Suprapubic skin (tissue), 4 donors: ENCODE data around the gene TSPAN15. TPM values are rescaled to one million over a fixed set of nuclear protein-coding genes. Genes with fewer than 3 reads are reported as not detected.
A peak's percentile ranks its signal among the peaks of the same experiment; 100 is the strongest.

Experiments
- DNase-seq, 2 donors: peaks; one replicate each; pipeline ENCODE4 v3.0.0-alpha.2; 2019; ENCODE audit warnings: low spot score in 2 of 2
- H3K27ac ChIP-seq: fragments of 200-600 bp; sonication (generic); one replicate; pipeline ENCODE4 v1.5.1; 2019
- H3K27me3 ChIP-seq: fragments of 200-600 bp; sonication (generic); one replicate; pipeline ENCODE4 v1.5.1; 2019
- H3K36me3 ChIP-seq: fragments of 200-600 bp; sonication (generic); one replicate; pipeline ENCODE4 v1.5.1; 2019
- H3K4me1 ChIP-seq: fragments of 200-600 bp; sonication (generic); one replicate; pipeline ENCODE4 v1.5.1; 2019
- H3K4me3 ChIP-seq: fragments of 200-600 bp; sonication (generic); one replicate; pipeline ENCODE4 v1.5.1; 2019; ENCODE audit warnings: mild to moderate bottlenecking
- H3K9me3 ChIP-seq: fragments of 200-600 bp; sonication (generic); one replicate; pipeline ENCODE4 v1.5.1; 2019
- CTCF ChIP-seq, 2 donors: fragments of 200-600 bp in 1 of 2; fragments of 450-650 bp in 1 of 2; sonication (generic) in 1 of 2; IDR thresholded peaks; one replicate each; pipeline ENCODE4 v1.5.1; 2016 to 2019; ENCODE audit warnings: antibody characterized with exemption in 2 of 2, mild to moderate bottlenecking in 1 of 2, moderate library complexity in 1 of 2
- EP300 ChIP-seq: sonication (generic); formaldehyde crosslinking; IDR thresholded peaks from one replicate; pipeline ENCODE4 v1.6.1; 2017; ENCODE audit warnings: antibody characterized with exemption
- POLR2A ChIP-seq, 2 donors: fragments of 450-650 bp; IDR thresholded peaks; one replicate each; pipeline ENCODE4 v1.6.1; 2017; ENCODE audit warnings: antibody characterized with exemption in 2 of 2, mild to moderate bottlenecking in 2 of 2, moderate library complexity in 2 of 2
- POLR2AphosphoS5 ChIP-seq, 3 donors: sonication (generic); formaldehyde crosslinking; IDR thresholded peaks; one replicate each; pipeline ENCODE4 v1.6.1; 2017; ENCODE audit warnings: antibody characterized with exemption in 3 of 3
- WGBS: methylation state at CpG from one replicate; pipeline ENCODE4 v1.1.5; 2018; 5-methylcytosine and 5-hydroxymethylcytosine counted together
- total RNA-seq, 4 donors: library from RNA; depleted of rRNA; stranded (reverse); fragments of >200 nt; gene quantifications; one replicate each; pipeline ENCODE4 v1.1.0, GENCODE V29; 2016

Gene TSPAN15
- total RNA-seq, 4 donors from 2014 or later: 4.0 to 18.1 (median 11.7) TPM

- Histone ChIP-seq H3K9me3 (no peaks in the 10 kb centered on the region), H3K36me3 (no peaks in the 10 kb centered on the region), H3K27ac (no peak overlapping the region), H3K4me1 (peaks cover 51% of the 10 kb centered on the region), H3K4me3 (no peak overlapping the region), H3K27me3 (no peaks in the 10 kb centered on the region)
- DNase-seq: no peak
- TF ChIP-seq POLR2AphosphoS5 (IDR thresholded peaks at IDR 0.05): no peak
- no peak for TF ChIP-seq POLR2A (IDR thresholded peaks at IDR 0.05)
- TF ChIP-seq CTCF (IDR thresholded peaks at IDR 0.05): no peak
- TF ChIP-seq EP300: no peak
- 68% methylated on average over 2 of the region's 5 CpGs for WGBS
Observed at GRCh38 chr10:69461243-69462025, 10.2 kb downstream of the TSPAN15 start.

DNA sequence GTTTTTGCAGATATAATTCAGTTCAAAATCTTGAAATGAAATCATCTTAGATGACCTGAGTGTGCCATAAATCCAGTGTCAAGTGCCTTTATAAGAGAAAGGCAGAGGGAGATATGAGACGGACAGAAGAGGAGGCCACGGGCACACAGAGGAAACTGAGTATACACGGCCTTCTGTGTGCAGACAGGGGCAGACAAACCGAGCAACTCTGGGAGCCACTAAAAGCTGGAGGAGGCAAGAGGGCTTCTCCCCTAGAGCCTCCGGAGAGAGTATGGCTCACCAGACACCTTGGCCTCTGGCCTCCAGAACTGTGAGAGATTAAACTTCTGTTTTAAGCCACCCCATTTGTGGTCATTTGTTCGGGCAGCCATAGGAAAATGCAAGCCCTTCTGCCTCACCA lies 12.6 kb downstream of the TSPAN15 start:
- Histone ChIP-seq H3K27ac (no peak overlapping the region), H3K27me3 (no peaks in the 10 kb centered on the region), H3K9me3 (no peaks in the 10 kb centered on the region), H3K4me3 (no peak overlapping the region), H3K36me3 (no peaks in the 10 kb centered on the region), H3K4me1 (peaks cover 40% of the 10 kb centered on the region)
- TF ChIP-seq POLR2A (IDR thresholded peaks at IDR 0.05) (no peak), CTCF (IDR thresholded peaks at IDR 0.05) (no peak), POLR2AphosphoS5 (IDR thresholded peaks at IDR 0.05) (no peak)
- 80% methylated on average over 6 of the region's 6 CpGs for WGBS
- no peak for DNase-seq

DNA sequence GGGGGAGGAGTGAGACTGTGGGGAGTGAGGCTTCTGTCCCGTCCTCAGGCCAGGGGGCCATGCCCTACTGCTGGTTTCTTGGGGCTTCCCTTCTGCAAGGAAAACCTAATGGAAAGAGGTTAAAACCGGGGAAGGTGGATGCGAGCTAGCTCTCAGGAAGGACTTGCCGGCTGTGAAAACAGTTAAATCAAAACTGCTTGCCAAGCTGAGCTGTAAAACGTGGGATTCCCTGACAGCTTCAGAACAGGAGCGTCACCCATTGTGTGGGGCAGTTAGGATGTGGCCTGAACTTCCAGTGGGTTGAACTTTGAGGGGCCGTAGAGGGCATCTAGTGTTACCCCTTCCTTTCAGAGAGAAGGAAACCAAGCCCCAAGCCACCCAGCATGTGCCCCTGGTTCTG lies 13.1 kb downstream of the TSPAN15 start:
- Histone ChIP-seq H3K27ac (peak overlapping the region; percentile 58), H3K4me1 (peaks cover 40% of the 10 kb centered on the region), H3K9me3 (no peaks in the 10 kb centered on the region), H3K36me3 (no peaks in the 10 kb centered on the region), H3K4me3 (no peak overlapping the region), H3K27me3 (no peaks in the 10 kb centered on the region)
- no peak for DNase-seq
- TF ChIP-seq CTCF (IDR thresholded peaks at IDR 0.05): no peak
- TF ChIP-seq POLR2AphosphoS5 (IDR thresholded peaks at IDR 0.05): no peak
- no peak for TF ChIP-seq POLR2A (IDR thresholded peaks at IDR 0.05)
- no peak for TF ChIP-seq EP300
- WGBS: 89% methylated on average over 7 of the region's 7 CpGs

- Histone ChIP-seq H3K4me1 (peaks cover 39% of the 10 kb centered on the region), H3K9me3 (no peaks in the 10 kb centered on the region), H3K27ac (peak overlapping the region; percentile 58), H3K27me3 (no peaks in the 10 kb centered on the region), H3K4me3 (no peak overlapping the region), H3K36me3 (no peaks in the 10 kb centered on the region)
- TF ChIP-seq POLR2A (IDR thresholded peaks at IDR 0.05) (no peak), POLR2AphosphoS5 (IDR thresholded peaks at IDR 0.05) (no peak), CTCF (IDR thresholded peaks at IDR 0.05) (no peak), EP300 (no peak)
- DNase-seq: no peak
- 20% methylated on average over 1 of the region's 2 CpGs for WGBS
Observed at GRCh38 chr10:69464801-69465401, 13.6 kb downstream of the TSPAN15 start.

DNA sequence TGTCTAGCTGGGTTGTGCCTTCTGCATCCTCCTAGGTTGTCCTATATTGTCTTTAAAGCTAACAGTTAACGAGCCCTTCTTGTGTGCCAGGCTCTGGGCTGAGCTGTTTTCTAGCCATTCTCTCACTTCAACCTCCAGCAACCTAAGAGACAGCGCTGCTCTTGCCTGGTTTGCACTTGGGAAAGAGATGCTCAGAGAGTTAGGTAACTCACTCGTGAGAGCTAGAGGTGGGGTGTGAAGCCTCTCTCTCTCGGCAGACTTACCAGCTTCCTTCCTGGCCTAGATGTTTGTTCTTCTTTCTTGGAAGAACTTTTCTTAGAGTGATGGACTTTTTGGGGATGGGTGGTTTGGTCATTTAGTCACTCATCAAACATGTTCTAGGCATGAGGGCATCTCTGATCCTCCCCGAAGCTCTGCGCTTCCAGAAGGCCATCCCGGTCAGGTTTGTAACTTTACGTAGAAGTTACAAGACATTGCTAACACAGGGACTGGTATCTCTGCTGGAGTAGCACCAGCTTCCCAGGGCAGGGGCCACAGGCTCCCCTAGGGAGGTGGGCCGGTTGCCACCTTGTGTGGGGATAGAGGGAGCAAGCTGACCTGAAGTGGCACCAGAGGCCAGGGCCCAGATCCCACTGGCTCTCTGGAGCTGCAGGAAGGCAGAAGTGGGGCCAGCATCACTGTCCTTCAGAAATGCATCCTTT lies 14.3 kb downstream of the TSPAN15 start:
- Histone ChIP-seq H3K27ac (no peak overlapping the region), H3K27me3 (no peaks in the 10 kb centered on the region), H3K4me3 (no peak overlapping the region), H3K9me3 (no peaks in the 10 kb centered on the region), H3K4me1 (peaks cover 32% of the 10 kb centered on the region), H3K36me3 (no peaks in the 10 kb centered on the region)
- no peak for TF ChIP-seq POLR2A (IDR thresholded peaks at IDR 0.05)
- TF ChIP-seq EP300: no peak
- no peak for TF ChIP-seq POLR2AphosphoS5 (IDR thresholded peaks at IDR 0.05)
- TF ChIP-seq CTCF (IDR thresholded peaks at IDR 0.05): no peak
- WGBS: 89% methylated on average over 9 of the region's 9 CpGs
- no peak for DNase-seq
